GM23248 (cell line): ENCODE results near the gene PIAS1.

ENCODE experiments used
- EZH2 ChIP-seq: fragments of 200-600 bp; sonication (generic); IDR thresholded peaks from 2 replicates; pipeline ENCODE4 v1.6.1; 2018; ENCODE audit warnings: antibody characterized with exemption, mild to moderate bottlenecking; ENCODE audit not compliant: insufficient read depth, poor library complexity, severe bottlenecking
- EZH2phosphoT487 ChIP-seq: fragments of 200-600 bp; sonication (generic); IDR thresholded peaks from 2 replicates; pipeline ENCODE4 v1.6.1; 2018; ENCODE audit warnings: antibody characterized with exemption, moderate library complexity, mild to moderate bottlenecking, low read depth; ENCODE audit not compliant: insufficient read depth

- TF ChIP-seq EZH2: no peak
- TF ChIP-seq EZH2phosphoT487: no peak
Observed at GRCh38 chr15:68145706-68146105, 91.6 kb downstream of the PIAS1 start.
